GM12801 (cell line): Measurements from ENCODE around the gene MGARP.

ENCODE experiments used
- TF ChIP-seq, protein P1 (sequence below): IDR thresholded peaks from one replicate; pipeline ENCODE4 v1.5.1; 2011; ENCODE audit warnings: control low read depth; ENCODE audit not compliant: insufficient read length; ENCODE audit errors: extremely low read depth

Gene MGARP

DNA sequence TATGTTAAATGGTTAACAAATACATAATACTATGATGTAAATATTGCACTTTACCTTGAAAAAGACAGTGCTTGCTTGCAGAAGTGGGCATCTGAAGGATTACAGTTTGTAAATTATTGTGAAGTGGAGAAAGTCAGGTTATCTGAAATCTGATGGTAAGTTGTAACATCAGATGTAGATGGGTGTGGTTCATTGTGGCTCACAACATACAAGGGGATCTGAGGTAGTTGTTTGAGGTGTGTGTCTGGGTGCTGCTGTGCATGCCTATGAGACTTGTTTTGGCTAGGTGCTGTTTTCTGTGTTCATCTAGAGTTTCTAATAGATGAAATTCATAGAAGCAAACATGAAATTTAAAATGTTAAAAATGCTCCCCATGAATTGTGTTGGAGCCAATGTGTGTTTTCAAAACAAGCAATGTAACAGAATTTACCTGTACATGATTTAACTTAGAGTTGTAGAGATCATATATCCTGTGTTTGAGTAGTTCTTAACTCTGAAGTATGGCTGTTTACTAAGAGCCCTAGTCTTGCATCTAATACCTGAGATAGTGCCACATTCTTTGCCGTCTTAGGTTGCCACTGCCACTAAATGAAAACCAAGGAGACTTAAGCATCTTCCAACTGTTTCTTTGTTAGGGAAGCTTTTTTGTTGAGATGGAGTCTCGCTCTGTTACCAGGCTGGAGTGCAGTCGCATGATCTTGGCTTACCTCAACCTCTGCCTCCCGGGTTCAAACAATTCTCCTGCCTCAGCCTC is 34.2 kb upstream of the MGARP start:
- TF ChIP-seq, protein P1, sequence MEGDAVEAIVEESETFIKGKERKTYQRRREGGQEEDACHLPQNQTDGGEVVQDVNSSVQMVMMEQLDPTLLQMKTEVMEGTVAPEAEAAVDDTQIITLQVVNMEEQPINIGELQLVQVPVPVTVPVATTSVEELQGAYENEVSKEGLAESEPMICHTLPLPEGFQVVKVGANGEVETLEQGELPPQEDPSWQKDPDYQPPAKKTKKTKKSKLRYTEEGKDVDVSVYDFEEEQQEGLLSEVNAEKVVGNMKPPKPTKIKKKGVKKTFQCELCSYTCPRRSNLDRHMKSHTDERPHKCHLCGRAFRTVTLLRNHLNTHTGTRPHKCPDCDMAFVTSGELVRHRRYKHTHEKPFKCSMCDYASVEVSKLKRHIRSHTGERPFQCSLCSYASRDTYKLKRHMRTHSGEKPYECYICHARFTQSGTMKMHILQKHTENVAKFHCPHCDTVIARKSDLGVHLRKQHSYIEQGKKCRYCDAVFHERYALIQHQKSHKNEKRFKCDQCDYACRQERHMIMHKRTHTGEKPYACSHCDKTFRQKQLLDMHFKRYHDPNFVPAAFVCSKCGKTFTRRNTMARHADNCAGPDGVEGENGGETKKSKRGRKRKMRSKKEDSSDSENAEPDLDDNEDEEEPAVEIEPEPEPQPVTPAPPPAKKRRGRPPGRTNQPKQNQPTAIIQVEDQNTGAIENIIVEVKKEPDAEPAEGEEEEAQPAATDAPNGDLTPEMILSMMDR = no peak

GRCh38 chr4:139312552-139313332 is 32.7 kb upstream of the MGARP start:
- TF ChIP-seq, protein P1 = no peak

DNA sequence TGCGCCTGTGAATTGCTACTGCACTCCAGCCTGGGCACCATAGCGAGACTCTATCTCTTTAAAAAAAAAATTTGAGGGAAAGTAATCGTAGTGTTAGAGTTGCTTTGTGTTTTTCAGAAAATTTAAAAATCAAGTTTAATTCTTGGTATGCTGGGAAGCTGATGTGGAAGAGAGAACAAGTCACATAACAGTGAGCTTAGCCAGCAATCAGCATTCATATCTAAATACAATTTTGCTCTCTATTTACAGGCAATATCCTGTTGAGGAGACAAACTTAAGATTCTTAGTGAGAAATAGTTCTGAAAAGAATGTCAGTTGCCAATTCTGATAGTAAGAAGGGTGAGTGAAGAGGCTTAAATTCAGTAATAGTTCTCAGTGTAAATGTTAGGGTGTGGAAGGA is 31.9 kb upstream of the MGARP start:
- TF ChIP-seq, protein P1 = no peak

DNA sequence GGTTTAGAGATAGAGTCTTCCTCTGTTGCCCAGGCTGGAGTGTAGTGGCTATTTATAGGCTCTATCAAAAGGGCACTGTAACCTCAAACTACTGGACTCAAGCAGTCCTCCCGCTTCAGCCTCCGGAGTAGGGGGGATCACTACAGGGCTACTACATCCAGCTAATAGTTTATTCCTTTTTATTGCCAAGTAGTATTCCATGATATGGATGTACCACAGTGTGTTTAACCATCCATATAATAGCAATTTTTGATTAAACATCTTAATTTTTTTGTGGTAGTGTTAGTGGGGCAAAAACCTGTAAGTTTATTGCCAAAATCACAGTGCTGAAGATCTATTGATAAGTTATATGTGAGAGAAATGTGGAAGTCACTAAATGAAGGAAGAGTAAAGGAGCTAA is 24.9 kb upstream of the MGARP start:
- TF ChIP-seq, protein P1 = no peak

GRCh38 chr4:139301821-139302611 is 22.0 kb upstream of the MGARP start, which contains the start of gene NDUFC1:
NDUFC1 (minus strand) TSS chr4:139302477; CDS start chr4:139295798, 6,679 bp downstream.
- TF ChIP-seq, protein P1 = no peak

GRCh38 chr4:139301113-139301820 is 21.2 kb upstream of the MGARP start, which contains the start of gene NAA15:
NAA15 (plus strand) TSS chr4:139301505; CDS start chr4:139301778, 273 bp downstream.
- TF ChIP-seq, protein P1 = no peak
